Muscle layer of duodenum (tissue), 2 donors: Measurements from ENCODE around the gene SOCS2.

ENCODE experiments used
- H3K27ac ChIP-seq: one replicate; pipeline ENCODE4 v1.7.0; 2013; ENCODE audit warnings: mild to moderate bottlenecking, low read length
- H3K27me3 ChIP-seq: one replicate; pipeline ENCODE4 v1.7.0; 2013; ENCODE audit warnings: low read depth, mild to moderate bottlenecking, control low read depth, low read length
- H3K36me3 ChIP-seq, 2 donors: one replicate each; pipeline ENCODE4 v1.7.0; 2013; ENCODE audit warnings: low read length in 2 of 2, control low read depth in 1 of 2, mild to moderate bottlenecking in 1 of 2; ENCODE audit not compliant: insufficient read depth in 2 of 2, control insufficient read depth in 1 of 2
- H3K4me1 ChIP-seq, 2 donors: one replicate each; pipeline ENCODE4 v1.7.0; 2013; ENCODE audit warnings: low read length in 2 of 2, mild to moderate bottlenecking in 2 of 2, control low read depth in 1 of 2, moderate library complexity in 1 of 2; ENCODE audit not compliant: insufficient read depth in 2 of 2, control insufficient read depth in 1 of 2
- H3K4me3 ChIP-seq, 2 donors: one replicate each; pipeline ENCODE4 v1.7.0; 2013; ENCODE audit warnings: low read length in 2 of 2, low read depth in 1 of 2, mild to moderate bottlenecking in 1 of 2
- H3K9me3 ChIP-seq, 2 donors: one replicate each; pipeline ENCODE4 v1.7.0; 2013; ENCODE audit warnings: low read length in 2 of 2, control low read depth in 1 of 2, mild to moderate bottlenecking in 1 of 2; ENCODE audit not compliant: control insufficient read depth in 1 of 2
- donor health status: healthy.

The SOCS2 gene

DNA sequence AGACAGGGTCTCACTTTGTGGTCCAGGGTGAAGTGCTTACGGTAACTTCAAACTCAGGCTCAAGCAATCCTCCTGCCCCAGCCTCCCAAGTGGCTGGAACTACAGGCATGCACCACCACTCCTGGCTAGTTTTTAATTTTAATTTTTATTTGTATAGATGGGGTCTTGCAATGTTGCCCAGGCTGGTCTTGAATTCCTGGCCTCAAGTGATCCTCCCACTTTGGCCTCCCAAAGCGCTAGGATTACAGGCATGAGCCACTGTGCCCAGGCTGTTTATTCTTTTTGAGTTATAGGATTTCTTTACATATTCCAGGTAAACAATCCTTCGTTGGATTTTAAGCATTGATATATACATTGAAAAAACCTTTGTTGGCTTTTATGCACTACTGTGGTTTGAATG lies 26.7 kb downstream of the SOCS2 start:
- no peak overlapping the region for H3K4me3 ChIP-seq

DNA sequence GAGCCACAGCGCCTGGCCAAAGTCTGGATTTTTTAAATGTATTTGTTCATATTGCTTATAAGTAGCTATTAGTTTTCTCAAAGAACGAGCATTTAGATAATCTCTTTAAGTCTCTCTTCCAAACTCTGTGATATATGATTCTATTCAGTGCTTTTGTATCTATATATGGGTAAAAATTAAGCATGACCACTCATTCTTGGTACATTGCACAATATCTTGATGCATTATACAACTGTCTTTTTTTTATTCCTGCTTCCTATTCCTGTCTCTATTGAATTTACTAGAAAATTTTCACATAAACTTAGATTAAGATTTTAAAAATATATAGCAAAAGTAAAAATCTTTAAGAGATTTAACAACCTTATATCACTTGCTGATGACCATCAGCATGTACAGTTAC lies 29.1 kb downstream of the SOCS2 start:
- no peak overlapping the region for H3K27ac ChIP-seq
- H3K9me3 ChIP-seq: no peaks in the 10 kb centered on the region
- H3K4me1 ChIP-seq: peaks cover 0 to 11% of the 10 kb centered on the region in 2 donors
- H3K36me3 ChIP-seq: no peaks in the 10 kb centered on the region
- no peak overlapping the region for H3K4me3 ChIP-seq
- no peaks in the 10 kb centered on the region for H3K27me3 ChIP-seq

More for the DNA sequence above, 26.7 kb downstream of the SOCS2 start:
- Histone ChIP-seq H3K27me3 (no peaks in the 10 kb centered on the region), H3K4me1 (peaks cover 0 to 14% of the 10 kb centered on the region in 2 donors), H3K9me3 (no peaks in the 10 kb centered on the region), H3K27ac (no peak overlapping the region), H3K36me3 (no peaks in the 10 kb centered on the region)

DNA sequence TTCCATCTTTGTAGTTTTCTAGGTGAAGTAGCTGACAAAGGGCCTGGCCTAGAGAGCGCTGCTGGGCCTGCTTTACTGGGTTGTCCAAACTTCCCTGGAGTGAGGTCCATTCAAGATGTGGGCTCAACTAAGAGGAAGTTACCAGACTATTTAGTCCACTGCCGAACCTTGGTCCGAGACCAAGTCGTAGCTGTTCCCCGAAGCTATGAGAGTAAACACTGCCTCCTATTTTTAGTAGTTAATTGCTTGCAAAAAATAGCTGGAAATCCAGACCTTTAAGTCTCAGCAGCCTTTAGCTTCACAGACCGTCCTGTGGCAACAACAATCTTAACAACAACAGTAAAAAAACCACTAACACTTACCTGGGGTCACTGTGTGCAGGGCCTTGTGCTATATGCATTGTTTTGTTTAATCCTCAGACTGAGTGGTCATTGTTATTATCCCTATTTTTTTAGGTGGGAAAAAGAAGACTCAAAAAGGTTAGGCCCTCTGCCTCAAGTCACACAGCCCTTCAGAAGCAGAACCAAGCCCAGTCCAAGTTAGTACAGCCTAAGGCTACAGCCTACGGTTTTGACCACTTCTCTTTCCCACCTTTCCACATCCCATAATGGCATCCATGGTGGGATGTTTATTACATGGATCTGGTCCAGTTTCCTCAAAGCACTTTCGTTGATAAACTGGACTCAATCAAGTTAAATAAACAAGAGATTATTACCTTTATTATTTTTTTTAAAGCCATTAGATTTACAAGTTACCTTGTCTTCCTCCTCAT lies 30.6 kb downstream of the SOCS2 start:
- Histone ChIP-seq H3K9me3 (no peaks in the 10 kb centered on the region), H3K27ac (no peak overlapping the region), H3K27me3 (no peaks in the 10 kb centered on the region), H3K4me3 (no peak overlapping the region), H3K36me3 (no peaks in the 10 kb centered on the region), H3K4me1 (peaks cover 0 to 11% of the 10 kb centered on the region in 2 donors)

DNA sequence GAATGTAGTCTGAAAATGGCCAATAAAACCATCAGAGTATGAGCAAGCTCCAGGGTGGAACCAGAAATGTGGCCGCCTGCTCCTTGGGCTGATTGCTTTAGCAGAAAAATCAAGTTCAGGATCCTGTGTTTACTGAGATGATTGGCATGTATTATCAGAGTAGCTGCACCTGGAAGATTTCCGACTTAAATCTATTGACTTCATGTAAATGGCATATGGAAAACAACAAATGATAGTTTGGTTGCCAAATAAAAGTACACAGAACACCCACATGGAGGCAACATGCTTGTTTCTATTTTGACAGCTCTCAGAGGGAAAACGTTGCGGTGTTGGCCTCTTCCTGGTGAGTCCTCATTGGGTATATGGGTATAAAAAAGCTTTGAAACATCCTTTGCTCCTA lies 31.3 kb downstream of the SOCS2 start:
- Histone ChIP-seq H3K4me3 (no peak overlapping the region), H3K4me1 (peaks cover 0 to 11% of the 10 kb centered on the region in 2 donors), H3K27me3 (no peaks in the 10 kb centered on the region), H3K36me3 (no peaks in the 10 kb centered on the region), H3K27ac (no peak overlapping the region), H3K9me3 (no peaks in the 10 kb centered on the region)

DNA sequence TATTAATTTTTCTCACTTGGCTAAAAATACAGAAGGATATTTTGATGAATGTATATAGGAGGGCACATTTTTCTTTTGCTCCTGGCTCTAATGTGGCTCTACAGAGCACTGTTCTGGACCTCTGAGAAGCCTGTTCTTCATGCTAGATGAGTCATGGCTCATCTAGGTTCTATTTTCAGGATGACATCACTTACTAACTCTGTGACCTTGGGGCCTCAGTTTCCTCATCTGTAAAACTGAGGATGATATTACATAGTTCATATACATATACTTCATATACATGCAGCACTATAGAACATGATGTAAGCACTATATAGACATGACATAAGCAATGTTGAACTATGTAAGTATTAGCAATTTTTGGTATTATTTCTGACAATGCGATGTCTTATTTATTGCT lies 35.8 kb downstream of the SOCS2 start:
- H3K27me3 ChIP-seq: no peaks in the 10 kb centered on the region
- no peak overlapping the region for H3K4me3 ChIP-seq

DNA sequence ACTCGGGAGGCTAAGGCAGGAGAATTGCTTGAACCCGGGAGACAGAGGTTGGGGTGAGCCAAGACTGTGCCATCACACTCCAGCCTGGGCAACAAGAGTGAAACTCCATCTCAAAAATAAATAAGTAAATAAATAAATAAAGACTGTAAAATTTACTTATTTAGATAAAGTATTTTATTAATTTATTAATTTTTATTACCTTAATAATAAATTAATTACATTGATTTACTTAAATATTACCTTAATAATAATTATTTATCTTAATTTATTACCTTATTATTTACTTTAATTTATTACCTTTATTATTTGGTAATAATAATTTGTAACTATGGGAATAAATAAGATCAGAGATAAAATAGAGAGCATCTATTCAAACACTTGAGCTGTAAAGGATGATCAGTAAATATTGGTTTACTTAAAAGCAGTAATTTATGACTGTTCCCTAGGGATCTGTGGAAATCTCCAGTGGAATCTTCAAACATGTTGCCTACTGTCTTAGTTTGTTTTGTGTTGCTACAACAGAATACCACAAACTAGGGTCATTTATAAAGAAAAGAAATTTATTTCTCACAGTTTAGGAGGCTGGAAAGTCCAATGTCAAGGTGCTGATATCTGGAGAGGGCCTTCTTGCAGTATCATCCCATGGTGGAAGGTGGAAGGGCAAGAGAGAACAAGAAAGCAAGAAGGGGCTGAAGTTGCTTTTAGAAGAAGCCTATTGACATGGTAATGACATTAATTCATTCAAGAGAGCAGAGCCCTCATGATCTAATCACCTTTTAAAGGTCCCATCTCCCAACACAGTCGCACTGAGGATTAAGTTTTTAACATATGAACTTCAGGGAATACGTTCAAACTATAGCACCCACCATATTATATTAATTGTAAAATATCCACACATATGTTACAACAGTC lies 37.1 kb downstream of the SOCS2 start:
- Histone ChIP-seq H3K27ac (no peak overlapping the region), H3K9me3 (no peaks in the 10 kb centered on the region), H3K4me1 (no peaks in the 10 kb centered on the region), H3K36me3 (no peaks in the 10 kb centered on the region), H3K27me3 (no peaks in the 10 kb centered on the region), H3K4me3 (no peak overlapping the region)

More for the DNA sequence above, 35.8 kb downstream of the SOCS2 start:
- Histone ChIP-seq H3K4me1 (peaks cover 0 to 8% of the 10 kb centered on the region in 2 donors), H3K27ac (no peak overlapping the region), H3K36me3 (no peaks in the 10 kb centered on the region), H3K9me3 (no peaks in the 10 kb centered on the region)

DNA sequence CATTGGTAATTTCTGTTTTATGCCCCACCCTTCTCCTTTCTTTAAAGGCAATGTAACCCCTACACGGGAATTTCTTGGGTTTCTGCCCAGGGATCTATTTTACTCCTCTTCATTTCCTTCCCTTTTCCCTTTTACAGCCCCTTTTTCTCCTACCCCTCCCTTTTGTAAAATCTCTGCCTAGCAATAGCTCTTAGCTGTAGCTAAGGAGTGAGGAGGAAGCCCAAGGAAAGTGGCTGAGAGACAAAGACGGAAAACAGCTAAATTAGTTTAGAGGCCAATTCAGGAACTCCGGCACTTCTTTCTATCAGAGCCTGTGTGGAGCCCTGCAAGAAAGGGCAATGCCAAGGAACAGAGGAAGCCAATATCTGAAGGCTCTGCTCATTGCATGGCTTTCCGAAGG lies 40.3 kb downstream of the SOCS2 start:
- Histone ChIP-seq H3K36me3 (no peaks in the 10 kb centered on the region), H3K4me3 (no peak overlapping the region), H3K4me1 (no peaks in the 10 kb centered on the region), H3K9me3 (no peaks in the 10 kb centered on the region), H3K27me3 (no peaks in the 10 kb centered on the region), H3K27ac (no peak overlapping the region)

DNA sequence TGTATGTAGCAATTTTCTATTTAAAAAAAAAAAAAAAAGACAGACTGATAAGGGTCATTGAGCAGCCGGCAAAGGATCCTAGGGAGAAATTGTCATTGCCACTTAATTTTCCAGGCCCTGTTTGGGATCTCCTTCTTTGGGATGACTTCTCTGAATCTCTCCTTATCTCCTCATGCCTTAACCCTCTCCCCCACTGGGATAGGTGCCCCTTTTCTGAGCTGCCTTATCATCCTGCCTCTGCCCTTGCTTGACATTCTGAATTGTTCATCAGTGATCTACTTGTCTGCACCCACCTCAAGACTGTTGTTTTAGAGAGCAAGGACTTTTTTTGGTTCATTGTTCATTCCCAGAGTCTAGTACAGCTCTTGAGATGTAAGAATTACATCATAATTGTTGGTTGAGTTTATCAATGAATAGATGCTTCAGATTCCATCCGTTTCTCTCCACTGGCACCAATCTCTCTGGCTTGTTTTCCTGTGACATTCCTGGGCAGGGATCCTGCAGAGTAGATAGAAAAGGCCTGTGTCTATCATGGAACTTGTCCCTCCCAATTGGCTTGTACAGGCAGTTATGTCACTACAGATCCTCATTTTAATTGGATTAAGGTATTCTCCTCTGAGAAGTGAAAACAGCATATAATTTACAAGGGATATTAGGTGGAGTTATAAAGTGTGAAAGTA lies 42.6 kb downstream of the SOCS2 start:
- Histone ChIP-seq H3K27ac (no peak overlapping the region), H3K27me3 (no peaks in the 10 kb centered on the region), H3K9me3 (no peaks in the 10 kb centered on the region), H3K36me3 (no peaks in the 10 kb centered on the region), H3K4me1 (no peaks in the 10 kb centered on the region), H3K4me3 (no peak overlapping the region)

DNA sequence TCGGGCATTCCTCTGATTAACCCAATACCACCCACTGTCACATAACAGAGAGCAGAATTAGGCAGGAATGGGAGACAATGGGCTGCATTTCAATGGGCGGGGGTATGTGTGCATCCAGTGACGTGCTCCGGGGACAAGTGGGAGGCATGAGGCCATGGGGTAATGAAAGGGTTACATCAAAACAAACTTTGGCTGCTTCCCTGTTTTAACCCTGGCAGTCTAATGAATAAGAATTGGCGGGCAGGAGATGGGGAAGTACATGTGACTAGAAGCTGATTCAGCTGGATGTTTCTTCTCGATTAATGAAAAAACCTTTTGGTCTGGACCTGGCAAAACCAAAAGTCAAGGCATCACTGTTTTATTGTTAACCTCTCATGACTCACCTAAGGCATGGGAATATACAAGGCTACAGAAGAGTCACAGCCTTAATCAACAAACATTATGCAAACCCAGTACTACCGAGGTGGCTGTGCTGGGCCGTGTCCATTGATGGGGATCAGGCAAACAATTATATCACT lies 44.2 kb downstream of the SOCS2 start:
- no peaks in the 10 kb centered on the region for H3K9me3 ChIP-seq
- H3K4me3 ChIP-seq: no peak overlapping the region
- no peaks in the 10 kb centered on the region for H3K36me3 ChIP-seq
- H3K27ac ChIP-seq: no peak overlapping the region
- H3K27me3 ChIP-seq: no peaks in the 10 kb centered on the region
- no peaks in the 10 kb centered on the region for H3K4me1 ChIP-seq

DNA sequence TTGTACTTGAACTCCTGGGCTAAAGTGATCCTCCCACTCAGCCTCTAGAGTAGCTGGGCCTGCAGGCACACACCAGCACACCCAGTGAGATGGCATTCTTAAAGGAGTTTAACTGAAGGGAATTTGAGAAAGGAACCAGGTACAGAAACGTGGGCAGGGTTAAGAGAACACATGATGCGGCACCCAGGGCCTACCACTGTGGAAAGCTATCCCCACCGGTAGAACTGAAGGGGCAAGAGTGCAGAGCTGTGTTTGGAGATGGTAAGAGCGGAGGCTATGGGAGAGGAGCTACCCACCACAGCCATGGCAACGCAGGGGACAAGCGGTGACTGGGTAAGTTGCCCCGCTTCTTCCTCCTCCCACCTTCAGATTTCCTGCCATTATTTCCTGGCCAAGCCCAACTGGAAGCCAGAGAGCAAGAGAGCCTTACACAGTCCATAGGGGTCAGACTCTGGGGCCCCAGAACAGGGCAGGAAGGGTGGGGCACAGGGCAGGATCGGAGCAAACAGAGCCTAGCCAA lies 46.5 kb downstream of the SOCS2 start:
- no peak overlapping the region for H3K27ac ChIP-seq
- H3K36me3 ChIP-seq: no peaks in the 10 kb centered on the region
- no peaks in the 10 kb centered on the region for H3K9me3 ChIP-seq
- H3K27me3 ChIP-seq: no peaks in the 10 kb centered on the region
- no peaks in the 10 kb centered on the region for H3K4me1 ChIP-seq
- H3K4me3 ChIP-seq: no peak overlapping the region

DNA sequence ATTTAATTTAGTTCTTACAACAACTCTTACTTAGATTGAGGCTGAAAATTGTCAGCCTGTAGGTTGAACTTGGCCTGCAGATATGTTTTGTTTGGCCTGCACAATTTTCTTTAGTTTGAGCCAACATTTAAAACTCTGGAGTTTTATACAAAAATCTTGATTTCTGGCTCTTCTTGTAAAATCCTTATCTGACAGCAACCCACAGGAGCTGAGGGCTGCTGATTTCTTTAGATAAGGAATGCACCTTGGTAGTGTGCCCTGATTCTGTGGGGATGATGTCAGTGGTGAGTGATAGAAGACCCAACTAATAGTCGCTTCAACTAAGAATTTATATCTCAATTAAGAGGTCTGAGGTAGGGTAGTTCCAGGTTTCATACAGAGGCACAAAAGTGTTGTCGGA lies 49.5 kb downstream of the SOCS2 start:
- no peaks in the 10 kb centered on the region for H3K9me3 ChIP-seq
- H3K27me3 ChIP-seq: no peaks in the 10 kb centered on the region
- no peak overlapping the region for H3K4me3 ChIP-seq
- no peak overlapping the region for H3K27ac ChIP-seq
- H3K4me1 ChIP-seq: no peaks in the 10 kb centered on the region
- no peaks in the 10 kb centered on the region for H3K36me3 ChIP-seq
